Measurements from ENCODE around the gene ADH1B. TPM values are rescaled to one million over a fixed set of nuclear protein-coding genes. Genes with fewer than 3 reads are reported as not detected.

The ADH1B gene
- polyA plus RNA-seq, 3 donors = not detected

DNA sequence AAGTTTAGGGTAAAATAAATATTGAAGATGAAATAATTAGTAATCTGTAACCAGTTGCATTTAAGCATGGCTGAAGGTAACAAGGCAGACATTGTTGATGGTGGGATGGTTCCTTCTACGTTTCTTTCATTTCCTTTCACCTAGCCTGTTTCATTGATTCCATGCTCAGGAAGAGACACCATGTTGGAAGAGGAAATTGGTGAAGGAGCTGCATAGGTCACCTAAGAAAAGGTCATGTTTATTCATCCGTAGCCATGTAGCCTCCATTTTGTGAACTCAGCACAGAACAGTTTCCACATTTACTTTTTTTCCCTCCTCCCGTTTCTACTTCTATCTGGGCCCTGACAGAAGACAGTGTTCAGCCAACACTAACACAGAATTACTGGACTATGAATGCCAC is 3.8 kb downstream of the ADH1B start:
- TF ChIP-seq, protein P1, sequence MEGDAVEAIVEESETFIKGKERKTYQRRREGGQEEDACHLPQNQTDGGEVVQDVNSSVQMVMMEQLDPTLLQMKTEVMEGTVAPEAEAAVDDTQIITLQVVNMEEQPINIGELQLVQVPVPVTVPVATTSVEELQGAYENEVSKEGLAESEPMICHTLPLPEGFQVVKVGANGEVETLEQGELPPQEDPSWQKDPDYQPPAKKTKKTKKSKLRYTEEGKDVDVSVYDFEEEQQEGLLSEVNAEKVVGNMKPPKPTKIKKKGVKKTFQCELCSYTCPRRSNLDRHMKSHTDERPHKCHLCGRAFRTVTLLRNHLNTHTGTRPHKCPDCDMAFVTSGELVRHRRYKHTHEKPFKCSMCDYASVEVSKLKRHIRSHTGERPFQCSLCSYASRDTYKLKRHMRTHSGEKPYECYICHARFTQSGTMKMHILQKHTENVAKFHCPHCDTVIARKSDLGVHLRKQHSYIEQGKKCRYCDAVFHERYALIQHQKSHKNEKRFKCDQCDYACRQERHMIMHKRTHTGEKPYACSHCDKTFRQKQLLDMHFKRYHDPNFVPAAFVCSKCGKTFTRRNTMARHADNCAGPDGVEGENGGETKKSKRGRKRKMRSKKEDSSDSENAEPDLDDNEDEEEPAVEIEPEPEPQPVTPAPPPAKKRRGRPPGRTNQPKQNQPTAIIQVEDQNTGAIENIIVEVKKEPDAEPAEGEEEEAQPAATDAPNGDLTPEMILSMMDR (IDR thresholded peaks at IDR 0.05) = no peak
- Histone ChIP-seq H3K27me3 (ENCODE audit: control insufficient read depth in 2 of 2, insufficient read depth in 2 of 2, low read length in 2 of 2) (no peaks in the 10 kb centered on the region), H3K9ac (ENCODE audit: insufficient read depth, low read length, poor library complexity, severe bottlenecking) (no peak overlapping the region), H3K4me3 (replicated peaks in 1 of 3; ENCODE audit: low read depth in 2 of 3, low read length in 3 of 3) (no peak overlapping the region), H3K4me2 (replicated peaks; ENCODE audit: extremely low read depth, low read length, poor library complexity, severe bottlenecking) (no peak overlapping the region), H4K20me1 (ENCODE audit: insufficient read depth, low read length) (no peaks in the 10 kb centered on the region), H2AFZ (ENCODE audit: insufficient read depth, low read depth, low read length, poor library complexity, severe bottlenecking) (no peak overlapping the region), H3K27ac (ENCODE audit: low read depth in 1 of 2, low read length in 2 of 2) (no peak overlapping the region), H3K4me1 (ENCODE audit: control insufficient read depth in 1 of 2, insufficient read depth in 2 of 2, low read length in 2 of 2) (no peaks in the 10 kb centered on the region), H3K79me2 (ENCODE audit: insufficient read depth, low read length) (no peaks in the 10 kb centered on the region), H3K9me3 (replicated peaks in 1 of 2; ENCODE audit: control insufficient read depth in 1 of 2, insufficient read depth in 1 of 2, low read length in 2 of 2) (no peaks in the 10 kb centered on the region), H3K36me3 (replicated peaks in 1 of 2; ENCODE audit: control insufficient read depth in 1 of 2, insufficient read depth in 2 of 2, low read length in 2 of 2) (no peaks in the 10 kb centered on the region)
- intact Hi-C loops (cut with micrococcal nuclease) = no loop called here
- H3K4me3 Mint-ChIP-seq = no peak overlapping the region
- no peak for DNase-seq
- H3K9me3 Mint-ChIP-seq = peaks cover 0 to 7% (median 3%) of the 10 kb centered on the region in 7 donors
- no peaks in the 10 kb centered on the region for H3K36me3 Mint-ChIP-seq
- no peak overlapping the region for H3K27ac Mint-ChIP-seq
- peaks cover 0 to 1% (median 0%) of the 10 kb centered on the region in 3 donors for H3K27me3 Mint-ChIP-seq (ENCODE audit: low read depth in 3 of 3)
- no peaks in the 10 kb centered on the region for H3K4me1 Mint-ChIP-seq
- 93% methylated on average over 2 of the region's 3 CpGs for WGBS (ENCODE audit: insufficient coverage)

DNA sequence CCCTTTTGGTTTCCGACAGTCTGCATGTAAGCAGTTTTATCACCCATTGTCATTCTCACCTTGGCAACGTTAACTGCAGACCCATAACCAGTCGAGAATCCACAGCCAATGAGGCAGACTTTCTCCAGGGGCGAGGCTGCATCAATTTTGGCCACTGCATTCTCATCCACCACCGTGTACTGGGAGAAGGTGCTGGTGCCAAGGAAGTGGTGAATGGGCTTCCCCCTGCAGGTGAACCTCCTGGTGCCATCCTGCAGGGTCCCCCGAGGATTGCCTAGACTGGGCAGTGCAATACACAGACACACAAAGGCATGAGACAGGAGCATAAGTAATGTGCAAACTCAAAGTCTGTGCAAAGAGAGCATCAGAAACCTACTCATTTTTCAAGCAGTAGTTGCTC is 5.4 kb downstream of the ADH1B start:
- no peak overlapping the region for H3K4me3 Mint-ChIP-seq
- Histone ChIP-seq H4K20me1 (ENCODE audit: insufficient read depth, low read length) (no peaks in the 10 kb centered on the region), H3K9me3 (replicated peaks in 1 of 2; ENCODE audit: control insufficient read depth in 1 of 2, insufficient read depth in 1 of 2, low read length in 2 of 2) (no peaks in the 10 kb centered on the region), H3K4me2 (replicated peaks; ENCODE audit: extremely low read depth, low read length, poor library complexity, severe bottlenecking) (no peak overlapping the region), H3K27ac (ENCODE audit: low read depth in 1 of 2, low read length in 2 of 2) (no peak overlapping the region), H3K27me3 (ENCODE audit: control insufficient read depth in 2 of 2, insufficient read depth in 2 of 2, low read length in 2 of 2) (no peaks in the 10 kb centered on the region), H3K9ac (ENCODE audit: insufficient read depth, low read length, poor library complexity, severe bottlenecking) (no peak overlapping the region), H3K4me3 (replicated peaks in 1 of 3; ENCODE audit: low read depth in 2 of 3, low read length in 3 of 3) (no peak overlapping the region), H2AFZ (ENCODE audit: insufficient read depth, low read depth, low read length, poor library complexity, severe bottlenecking) (no peak overlapping the region), H3K79me2 (ENCODE audit: insufficient read depth, low read length) (no peaks in the 10 kb centered on the region), H3K4me1 (ENCODE audit: control insufficient read depth in 1 of 2, insufficient read depth in 2 of 2, low read length in 2 of 2) (no peaks in the 10 kb centered on the region), H3K36me3 (replicated peaks in 1 of 2; ENCODE audit: control insufficient read depth in 1 of 2, insufficient read depth in 2 of 2, low read length in 2 of 2) (no peaks in the 10 kb centered on the region)
- intact Hi-C loops (cut with micrococcal nuclease) = no loop called here
- no peaks in the 10 kb centered on the region for H3K36me3 Mint-ChIP-seq
- H3K4me1 Mint-ChIP-seq = no peaks in the 10 kb centered on the region
- WGBS (ENCODE audit: insufficient coverage) = 79% methylated on average over 2 of the region's 6 CpGs
- DNase-seq = no peak
- H3K27me3 Mint-ChIP-seq (ENCODE audit: low read depth in 3 of 3) = peaks cover 0 to 1% (median 0%) of the 10 kb centered on the region in 3 donors
- H3K27ac Mint-ChIP-seq = no peak overlapping the region
- H3K9me3 Mint-ChIP-seq = peaks cover 0 to 5% (median 3%) of the 10 kb centered on the region in 7 donors
- TF ChIP-seq, protein P1 (IDR thresholded peaks at IDR 0.05) = no peak

Measured in CD14-positive monocyte (primary cell).